ENCODE data around the gene CNGB1. TPM values are rescaled to one million over a fixed set of nuclear protein-coding genes. Genes with fewer than 3 reads are reported as not detected.

CNGB1 gene
- polyA plus RNA-seq, 1 of the 3 experiments (the other 2 are of a cell fraction), result 0.05 TPM

- Histone ChIP-seq H3K4me3 (ENCODE audit: low read depth in 2 of 2, low read length in 1 of 2) (no peak overlapping the region), H3K4me2 (no peak overlapping the region), H3K27ac (ENCODE audit: low read depth in 2 of 2, low read length in 1 of 2) (no peak overlapping the region), H3F3A (replicated peaks; ENCODE audit: insufficient read depth) (peaks cover 5% of the 10 kb centered on the region), H3K79me2 (ENCODE audit: insufficient read depth) (no peaks in the 10 kb centered on the region), H3K36me3 (replicated peaks in 1 of 2; ENCODE audit: control insufficient read depth in 1 of 2, insufficient read depth in 2 of 2, low read length in 1 of 2) (peaks cover 0 to 8% of the 10 kb centered on the region in 2 experiments), H3K9me2 (no peaks in the 10 kb centered on the region), H3K4me1 (ENCODE audit: control insufficient read depth in 1 of 2, insufficient read depth in 2 of 2, low read depth in 1 of 2, low read length in 1 of 2) (peaks cover 13 to 31% of the 10 kb centered on the region in 2 experiments), H3K9me3 (no peaks in the 10 kb centered on the region), H2AFZ (ENCODE audit: low read depth) (no peak overlapping the region), H3K27me3 (ENCODE audit: insufficient read depth) (no peaks in the 10 kb centered on the region), H4K20me1 (ENCODE audit: insufficient read depth) (no peaks in the 10 kb centered on the region), H3K9ac (no peak overlapping the region)
- WGBS (ENCODE audit: low lambda C conversion rate), result 85% methylated on average over 2 of the region's 7 CpGs
- CTCF ChIA-PET, result interaction anchor here (0.8 to 8.5 kb wide), 14 partner anchors 8 to 285 kb away, joined by 3 to 80 read pairs (median 4); partner anchors contain the start of genes CFAP20 and USB1
- peak; percentile 13 for DNase-seq
- TF ChIP-seq SIN3A (IDR thresholded peaks at IDR 0.05; ENCODE audit: borderline replicate concordance, low read depth, low read length), result no peak
- TF ChIP-seq MXI1 (IDR thresholded peaks at IDR 0.05; ENCODE audit: low read depth, low read length), result no peak
- no peak for TF ChIP-seq NFIC (IDR thresholded peaks at IDR 0.05; ENCODE audit: borderline replicate concordance)
- no peak for TF ChIP-seq PBX3 (IDR thresholded peaks at IDR 0.05)
- TF ChIP-seq EP300 (IDR thresholded peaks at IDR 0.05; ENCODE audit: borderline replicate concordance in 1 of 2, low read depth in 1 of 2, low read length in 1 of 2), result no peak
- no peak for TF ChIP-seq RXRA (IDR thresholded peaks at IDR 0.05; ENCODE audit: borderline replicate concordance, low read depth)
- no peak for TF ChIP-seq USF2 (IDR thresholded peaks at IDR 0.05; ENCODE audit: borderline replicate concordance, low read depth, low read length)
- TF ChIP-seq TCF12 (IDR thresholded peaks at IDR 0.05), result no peak
- no peak for TF ChIP-seq TEAD4 (IDR thresholded peaks at IDR 0.05; ENCODE audit: borderline replicate concordance, insufficient read depth)
- TF ChIP-seq ZBTB33 (IDR thresholded peaks at IDR 0.05; ENCODE audit: borderline replicate concordance, low read depth), result no peak
- TF ChIP-seq MAX (IDR thresholded peaks at IDR 0.05; ENCODE audit: low read depth), result no peak
- no peak for TF ChIP-seq REST (IDR thresholded peaks at IDR 0.05; ENCODE audit: low read depth, low read length)
- TF ChIP-seq GABPA (IDR thresholded peaks at IDR 0.05; ENCODE audit: low read depth), result no peak
- no peak for TF ChIP-seq IRF3 (IDR thresholded peaks at IDR 0.05; ENCODE audit: low read depth, low read length)
- TF ChIP-seq MEF2A (IDR thresholded peaks at IDR 0.05; ENCODE audit: borderline replicate concordance, low read depth), result no peak
- POLR2A ChIA-PET, result no interaction called here
These were observed 47.9 kb upstream of the CNGB1 start for GRCh38 chr16:58018803-58019202.

Data from SK-N-SH (cell line).